ENCODE measurements around the gene RTKN2. TPM values are rescaled to one million over a fixed set of nuclear protein-coding genes. Genes with fewer than 3 reads are reported as not detected.

Gene RTKN2
- total and polyA plus RNA-seq, 9 of the 15 experiments (the other 6 are each of a cell fraction or from before 2014, with no cell fraction given): 0.03 to 0.11 (median 0.05) TPM; not detected in 2

- no peak for TF ChIP-seq ETS1 (conservative IDR thresholded peaks at IDR 0.05; ENCODE audit: control insufficient read depth, low read depth, low read length)
- TF ChIP-seq ZNF140 (CRISPR knock-in tag; IDR thresholded peaks at IDR 0.05): no peak
- TF ChIP-seq, protein P1, sequence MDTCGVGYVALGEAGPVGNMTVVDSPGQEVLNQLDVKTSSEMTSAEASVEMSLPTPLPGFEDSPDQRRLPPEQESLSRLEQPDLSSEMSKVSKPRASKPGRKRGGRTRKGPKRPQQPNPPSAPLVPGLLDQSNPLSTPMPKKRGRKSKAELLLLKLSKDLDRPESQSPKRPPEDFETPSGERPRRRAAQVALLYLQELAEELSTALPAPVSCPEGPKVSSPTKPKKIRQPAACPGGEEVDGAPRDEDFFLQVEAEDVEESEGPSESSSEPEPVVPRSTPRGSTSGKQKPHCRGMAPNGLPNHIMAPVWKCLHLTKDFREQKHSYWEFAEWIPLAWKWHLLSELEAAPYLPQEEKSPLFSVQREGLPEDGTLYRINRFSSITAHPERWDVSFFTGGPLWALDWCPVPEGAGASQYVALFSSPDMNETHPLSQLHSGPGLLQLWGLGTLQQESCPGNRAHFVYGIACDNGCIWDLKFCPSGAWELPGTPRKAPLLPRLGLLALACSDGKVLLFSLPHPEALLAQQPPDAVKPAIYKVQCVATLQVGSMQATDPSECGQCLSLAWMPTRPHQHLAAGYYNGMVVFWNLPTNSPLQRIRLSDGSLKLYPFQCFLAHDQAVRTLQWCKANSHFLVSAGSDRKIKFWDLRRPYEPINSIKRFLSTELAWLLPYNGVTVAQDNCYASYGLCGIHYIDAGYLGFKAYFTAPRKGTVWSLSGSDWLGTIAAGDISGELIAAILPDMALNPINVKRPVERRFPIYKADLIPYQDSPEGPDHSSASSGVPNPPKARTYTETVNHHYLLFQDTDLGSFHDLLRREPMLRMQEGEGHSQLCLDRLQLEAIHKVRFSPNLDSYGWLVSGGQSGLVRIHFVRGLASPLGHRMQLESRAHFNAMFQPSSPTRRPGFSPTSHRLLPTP (IDR thresholded peaks at IDR 0.05; ENCODE audit: borderline replicate concordance, extremely low read depth, insufficient read length): no peak
- TF ChIP-seq TEAD4 (IDR thresholded peaks at IDR 0.05; ENCODE audit: low read length): no peak
- TF ChIP-seq TEAD4 (CRISPR knock-in tag; IDR thresholded peaks at IDR 0.05; ENCODE audit: borderline replicate concordance): no peak
- TF ChIP-seq ZNF586 (CRISPR knock-in tag; conservative IDR thresholded peaks at IDR 0.05): no peak
- no peak for TF ChIP-seq GTF2A2 (tag; IDR thresholded peaks at IDR 0.05)
- no peak for TF ChIP-seq GATAD2A (IDR thresholded peaks at IDR 0.05)
Measured at GRCh38 chr10:62231805-62232204, 36.8 kb downstream of the RTKN2 start (continued).

Data from K562 (cell line).